ENCODE results near the gene WIPF2. TPM values are rescaled to one million over a fixed set of nuclear protein-coding genes. Genes with fewer than 3 reads are reported as not detected.

Gene WIPF2
- total RNA-seq, 1 experiment from 2014 or later = 4.6 TPM

DNA sequence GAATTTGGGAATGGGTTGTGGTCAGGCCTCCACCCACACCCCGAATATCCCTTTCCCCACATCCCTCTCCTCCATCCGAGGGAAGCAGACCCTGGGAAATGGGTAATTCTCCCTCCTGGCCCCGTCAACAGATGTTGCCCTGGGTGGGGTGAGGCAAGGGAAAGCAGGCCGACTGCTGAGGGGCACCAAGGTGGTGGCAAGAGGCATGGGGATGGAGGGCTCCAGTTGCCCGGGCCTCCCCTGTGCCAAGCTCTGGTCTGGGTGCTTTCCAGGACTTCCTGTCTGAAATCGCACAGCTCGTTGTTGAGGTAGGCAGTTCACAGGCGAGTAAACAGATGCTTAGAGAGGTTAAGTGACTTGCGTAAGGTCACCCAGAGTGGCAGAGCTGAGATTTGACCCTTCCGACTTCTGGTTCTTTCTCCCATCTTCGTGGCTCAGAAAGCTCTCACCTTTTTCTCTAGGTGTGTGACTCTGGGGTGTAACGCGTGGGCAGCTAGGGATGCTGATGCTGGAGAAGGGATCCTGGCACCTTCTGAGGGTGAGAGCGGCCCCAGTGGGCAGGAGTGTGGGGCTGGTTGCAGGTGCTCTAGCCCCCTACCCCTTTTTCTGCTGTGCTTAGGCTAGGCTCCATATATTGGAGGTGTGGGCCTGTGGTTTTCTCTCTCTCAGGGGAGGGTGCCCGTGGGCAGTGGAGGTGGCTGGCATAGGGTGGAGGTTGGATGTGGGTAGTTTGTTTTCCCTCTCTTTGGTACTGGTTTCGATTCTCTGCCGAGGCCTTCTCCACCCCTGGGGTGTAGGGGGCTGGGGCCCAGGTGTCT is 107.1 kb downstream of the WIPF2 start:
- DNase-seq (ENCODE audit: low read depth) = no peak

DNA sequence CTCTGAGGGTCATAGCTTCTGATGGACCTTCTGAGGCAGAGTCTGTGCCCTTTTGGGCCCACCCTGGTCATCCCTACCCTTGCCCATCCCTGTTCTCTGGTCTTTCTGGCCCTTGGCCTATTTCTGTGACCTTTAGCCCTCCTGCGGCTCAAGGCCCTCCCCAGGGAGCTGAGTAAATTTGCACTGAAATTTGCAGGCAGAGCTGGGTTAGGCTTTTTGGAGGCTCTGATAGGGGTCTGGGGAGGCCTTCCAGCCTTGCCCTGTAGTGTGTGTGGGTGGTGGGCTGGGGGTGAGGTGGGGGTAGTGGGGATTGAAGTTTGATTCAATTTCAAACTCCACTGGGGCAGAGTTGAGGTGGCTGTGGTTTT is 107.7 kb downstream of the WIPF2 start:
- peak; percentile 70 for DNase-seq (ENCODE audit: low read depth)

DNA sequence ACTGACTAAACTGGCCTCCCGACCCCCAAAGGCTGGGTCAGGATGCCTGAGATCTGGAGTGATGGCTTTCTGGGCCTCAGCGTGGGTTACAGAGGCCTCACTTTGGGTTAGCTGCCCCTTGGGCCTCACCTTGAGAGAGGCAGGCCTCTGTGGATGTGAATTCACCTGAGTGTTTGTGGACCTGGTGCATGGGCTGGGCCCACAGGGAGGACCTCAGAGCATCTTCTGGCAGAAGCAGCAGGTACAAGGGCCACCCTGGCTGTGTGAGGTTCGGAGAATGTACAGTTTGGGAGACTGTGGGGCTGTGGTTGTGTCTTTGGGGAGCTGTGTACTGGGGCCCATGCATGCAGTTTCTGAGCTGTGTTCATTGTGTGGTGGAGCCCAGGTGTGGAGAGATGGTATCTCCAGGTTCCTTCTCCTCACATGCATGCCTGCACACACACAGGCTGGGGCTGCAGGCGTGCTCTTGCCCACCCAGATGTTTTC is 108.2 kb downstream of the WIPF2 start:
- DNase-seq (ENCODE audit: low read depth) = no peak

DNA sequence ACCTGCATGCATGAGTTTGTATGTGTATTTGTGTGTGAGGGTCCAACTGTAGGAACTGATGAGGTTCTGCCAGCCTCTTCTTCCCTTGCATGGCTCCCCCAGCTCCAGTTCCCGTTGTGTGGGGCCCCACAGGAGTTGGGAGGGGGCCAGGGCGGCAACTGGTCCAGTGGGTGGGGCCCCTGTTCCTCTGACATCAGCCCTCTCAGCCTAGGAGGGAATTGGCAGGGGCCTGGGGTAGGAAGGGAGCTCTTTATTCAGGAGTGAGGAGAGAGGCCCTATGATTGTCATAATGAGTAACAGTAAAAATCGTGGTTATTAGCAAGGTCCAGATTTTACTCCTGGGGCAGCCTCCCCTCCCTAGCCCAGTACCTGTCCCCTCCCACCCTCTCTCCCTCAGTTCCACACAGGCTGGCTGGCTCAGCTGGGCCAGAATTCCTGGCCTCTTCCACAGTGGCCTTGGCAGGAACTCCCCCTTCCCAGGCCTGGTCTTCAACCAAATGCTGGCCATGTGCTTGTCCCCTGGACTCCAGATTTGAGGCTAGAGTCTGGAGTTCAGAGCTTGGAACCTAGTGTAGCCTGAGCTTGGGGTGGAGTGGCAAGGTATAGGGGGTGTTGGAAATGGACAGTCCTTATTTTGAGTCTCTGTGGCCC is 108.8 kb downstream of the WIPF2 start:
- no peak for DNase-seq (ENCODE audit: low read depth)

DNA sequence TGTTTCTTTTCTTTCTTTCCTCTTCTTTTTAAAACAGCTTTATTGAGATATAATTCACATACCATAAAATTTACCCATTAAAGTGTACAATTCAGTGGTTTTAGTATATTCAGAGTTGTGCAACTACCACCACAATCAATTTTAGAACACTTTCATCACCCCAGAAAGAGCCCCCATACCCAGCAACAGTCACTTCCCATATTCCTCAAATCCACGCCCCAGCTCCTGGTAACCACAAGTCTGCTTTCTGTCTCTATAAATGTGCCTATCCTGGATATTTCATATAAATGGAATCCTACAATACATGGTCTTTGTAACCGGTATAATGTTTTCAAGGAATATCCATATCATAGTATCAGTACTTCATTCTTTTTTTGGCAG is 109.3 kb downstream of the WIPF2 start:
- no peak for DNase-seq (ENCODE audit: low read depth)

DNA sequence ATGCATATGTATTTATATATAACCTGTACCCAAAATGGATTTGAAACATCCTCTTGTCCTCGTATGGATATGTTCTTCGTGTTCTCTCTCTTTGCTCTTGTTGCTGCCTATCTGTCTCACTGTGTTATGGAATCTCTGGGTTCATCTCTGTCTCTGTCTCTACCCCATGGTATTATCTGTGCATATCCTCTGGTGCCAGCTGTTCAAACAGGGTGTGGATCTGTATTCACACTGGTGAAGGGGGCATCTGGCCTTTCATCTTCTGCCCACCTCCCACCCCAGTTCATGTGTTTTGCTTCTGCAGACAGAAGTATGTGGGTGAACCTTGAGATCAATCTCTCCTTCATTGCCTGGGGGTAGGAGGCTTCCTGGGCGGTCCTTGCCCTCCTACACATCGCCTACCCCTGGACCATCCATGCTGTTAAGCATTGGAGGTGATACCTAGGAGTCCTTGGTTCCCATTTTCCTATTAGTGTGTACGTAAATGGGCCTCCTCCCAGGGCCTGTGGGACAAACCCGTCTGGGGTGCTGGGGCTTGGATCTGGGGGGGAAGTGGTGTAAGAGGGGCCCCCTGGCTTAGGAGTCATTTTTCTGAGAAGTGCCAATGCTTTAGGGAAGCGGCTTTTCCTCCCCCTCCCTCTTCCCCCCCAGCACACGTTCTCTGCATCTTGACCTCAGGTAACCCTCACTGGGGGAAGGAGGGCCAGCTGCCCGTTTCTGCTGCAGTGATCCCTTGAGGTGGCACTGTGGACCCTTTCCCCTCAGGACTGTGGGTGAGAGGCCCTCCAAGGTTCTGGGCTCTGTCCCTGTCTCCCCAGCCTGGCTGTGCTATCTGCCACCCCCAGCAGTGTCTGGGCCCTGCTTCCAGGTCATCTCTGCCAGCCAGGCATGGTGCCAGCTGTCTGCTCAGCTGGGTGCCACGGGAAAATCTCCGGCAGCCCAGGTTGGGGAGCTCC is 111.0 kb downstream of the WIPF2 start:
- no peak for DNase-seq (ENCODE audit: low read depth)

DNA sequence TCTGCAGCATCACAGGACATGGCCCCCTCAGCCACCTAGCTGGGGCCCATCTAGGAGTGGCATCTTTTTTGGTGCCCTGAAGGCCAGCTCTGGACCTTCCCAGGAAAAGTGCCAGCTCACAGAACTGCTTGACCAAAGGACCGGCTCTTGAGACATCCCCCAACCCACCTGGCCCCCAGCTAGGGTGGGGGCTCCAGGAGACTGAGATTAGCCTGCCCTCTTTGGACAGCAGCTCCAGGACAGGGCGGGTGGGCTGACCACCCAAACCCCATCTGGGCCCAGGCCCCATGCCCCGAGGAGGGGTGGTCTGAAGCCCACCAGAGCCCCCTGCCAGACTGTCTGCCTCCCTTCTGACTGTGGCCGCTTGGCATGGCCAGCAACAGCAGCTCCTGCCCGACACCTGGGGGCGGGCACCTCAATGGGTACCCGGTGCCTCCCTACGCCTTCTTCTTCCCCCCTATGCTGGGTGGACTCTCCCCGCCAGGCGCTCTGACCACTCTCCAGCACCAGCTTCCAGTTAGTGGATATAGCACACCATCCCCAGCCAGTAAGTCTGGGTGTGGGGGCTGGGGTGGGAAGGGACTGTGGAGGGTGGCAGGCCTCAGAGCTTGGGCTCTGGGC is 111.9 kb downstream of the WIPF2 start:
- no peak for DNase-seq (ENCODE audit: low read depth)

DNA sequence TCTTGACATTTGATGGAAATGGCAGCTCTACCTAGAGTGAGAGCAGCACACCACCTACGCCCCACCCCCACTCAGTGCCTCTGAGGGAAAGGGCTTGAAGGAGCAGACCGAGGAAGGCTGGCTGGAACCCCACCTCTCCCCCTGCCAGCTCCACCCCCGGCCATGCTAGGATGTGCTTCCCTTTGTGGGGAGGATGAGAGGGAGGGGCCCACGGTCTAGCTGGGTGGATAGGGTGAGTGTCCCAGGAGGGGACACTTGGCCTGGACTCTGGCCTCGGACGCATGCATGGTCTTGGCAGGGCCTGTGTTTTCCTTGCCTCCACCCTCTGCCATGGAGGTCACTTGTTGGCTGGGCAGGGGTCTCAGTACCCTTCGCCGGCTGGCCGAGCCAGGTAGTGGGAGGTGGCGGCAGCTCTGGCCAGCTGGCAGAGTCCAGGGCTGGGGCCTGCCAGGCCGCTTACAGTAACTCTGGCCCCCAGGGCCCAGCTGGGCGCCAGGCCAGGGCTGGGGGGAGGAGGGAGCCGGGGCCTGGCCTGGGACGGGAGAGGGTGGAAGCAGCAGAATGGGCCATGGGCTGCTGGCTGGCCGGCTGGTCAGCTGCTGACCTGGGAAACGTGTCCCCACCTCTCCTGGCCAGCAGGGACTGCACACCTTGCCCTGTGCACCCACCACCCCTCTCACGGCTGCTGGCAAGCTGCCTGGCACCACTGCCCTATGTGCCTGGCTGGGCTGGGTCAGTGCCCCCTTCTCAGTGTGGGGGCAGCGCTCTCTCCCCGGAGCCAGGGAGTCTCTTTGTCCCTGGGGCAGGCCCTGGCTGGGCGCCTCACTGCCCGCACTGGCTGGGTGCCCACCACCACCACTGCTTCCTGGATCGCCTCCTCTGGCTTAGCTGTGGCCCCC is 112.9 kb downstream of the WIPF2 start:
- peak; percentile 62 for DNase-seq (ENCODE audit: low read depth)

Other genes with a start within 250 kb of the WIPF2 start
- gene PSMD3, start 238.5 kb upstream of the WIPF2 start, total RNA-seq (2014; rRNA removed) = 153 and 159 TPM in 2 replicates
- 5.1 and 6.7 TPM in 2 replicates for gene CSF3, start 203.9 kb upstream of the WIPF2 start, total RNA-seq (2014; rRNA removed)
- gene MED24, start 164.9 kb upstream of the WIPF2 start, total RNA-seq (2014; rRNA removed) = 52.9 and 65.1 TPM in 2 replicates
- gene THRA, start 156.3 kb upstream of the WIPF2 start, total RNA-seq (2014; rRNA removed) = 22.3 and 32.5 TPM in 2 replicates
- gene NR1D1, start 118.7 kb upstream of the WIPF2 start, total RNA-seq (2014; rRNA removed) = 1.5 and 3.4 TPM in 2 replicates
- 62.1 and 62.8 TPM in 2 replicates for gene MSL1, start 97.3 kb upstream of the WIPF2 start, total RNA-seq (2014; rRNA removed)
- gene CASC3, start 78.8 kb upstream of the WIPF2 start, total RNA-seq (2014; rRNA removed) = 35.5 and 38.3 TPM in 2 replicates
- 0.98 and 1.6 TPM in 2 replicates for gene RAPGEFL1, start 41.8 kb upstream of the WIPF2 start, total RNA-seq (2014; rRNA removed)
- gene CDC6, start 68.6 kb downstream of the WIPF2 start, total RNA-seq (2014; rRNA removed) = 43.2 and 46.6 TPM in 2 replicates
- 24.2 and 29.6 TPM in 2 replicates for gene RARA, start 89.9 kb downstream of the WIPF2 start, total RNA-seq (2014; rRNA removed)
- gene GJD3, start 145.4 kb downstream of the WIPF2 start, total RNA-seq (2014; rRNA removed) = not detected in 2 replicates
- gene TOP2A, start 198.6 kb downstream of the WIPF2 start, total RNA-seq (2014; rRNA removed) = 264 and 349 TPM in 2 replicates
- gene IGFBP4, start 224.1 kb downstream of the WIPF2 start, total RNA-seq (2014; rRNA removed) = 47.5 and 55.3 TPM in 2 replicates